Hepatocyte (in vitro differentiated cells): ENCODE results near the gene PPA2.

Source experiments
- CTCF ChIP-seq: fragments of 200-600 bp; sonication (generic); IDR thresholded peaks from 2 replicates; pipeline ENCODE4 v1.5.1; 2016; ENCODE audit warnings: antibody characterized with exemption, mild to moderate bottlenecking; ENCODE audit not compliant: poor library complexity
- EZH2 ChIP-seq: fragments of 200-600 bp; sonication (generic); IDR thresholded peaks from 2 replicates; pipeline ENCODE4 v1.6.1; 2016; ENCODE audit warnings: antibody characterized with exemption, mild to moderate bottlenecking, borderline replicate concordance
- EZH2phosphoT487 ChIP-seq: fragments of 200-600 bp; sonication (generic); IDR thresholded peaks from one replicate; pipeline ENCODE4 v1.6.1; 2018; ENCODE audit warnings: antibody characterized with exemption, mild to moderate bottlenecking, low read depth, moderate library complexity; ENCODE audit not compliant: unreplicated experiment, severe bottlenecking

GRCh38 chr4:105453550-105454205, 20.2 kb downstream of the PPA2 start:
- no peak for TF ChIP-seq EZH2phosphoT487
- TF ChIP-seq CTCF: no peak
- no peak for TF ChIP-seq EZH2
